Smooth muscle cell (in vitro differentiated cells): ENCODE measurements around the gene CDK15. TPM values are rescaled to one million over a fixed set of nuclear protein-coding genes. Genes with fewer than 3 reads are reported as not detected.

Experiments
- DNase-seq: peaks from one replicate; lab custom pipeline; 2025; ENCODE audit not compliant: unreplicated experiment; lab: John Stamatoyannopoulos, UW
- H2AFZ ChIP-seq: fragments of 200-600 bp; sonication (generic); 2 replicates; pipeline ENCODE4 v1.6.0; 2016; ENCODE audit warnings: antibody characterized with exemption, low read depth, mild to moderate bottlenecking
- H3F3A ChIP-seq: fragments of 200-600 bp; sonication (generic); 2 replicates; pipeline ENCODE4 v1.6.0; 2017; ENCODE audit warnings: antibody characterized with exemption, low read depth
- H3K27ac ChIP-seq: fragments of 200-600 bp; sonication (generic); 2 replicates; pipeline ENCODE4 v1.5.1; 2016; ENCODE audit warnings: low read depth, mild to moderate bottlenecking
- H3K27me3 ChIP-seq: fragments of 200-600 bp; sonication (generic); 2 replicates; pipeline ENCODE4 v1.6.1; 2016; ENCODE audit warnings: low read depth, mild to moderate bottlenecking
- H3K36me3 ChIP-seq: fragments of 200-600 bp; sonication (generic); 2 replicates; pipeline ENCODE4 v1.5.1; 2016; ENCODE audit warnings: low read depth
- H3K4me1 ChIP-seq: fragments of 200-600 bp; sonication (generic); 2 replicates; pipeline ENCODE4 v1.5.1; 2016; ENCODE audit warnings: low read depth
- H3K4me2 ChIP-seq: fragments of 200-600 bp; sonication (generic); 2 replicates; pipeline ENCODE4 v1.6.0; 2016; ENCODE audit warnings: mild to moderate bottlenecking
- H3K4me3 ChIP-seq: fragments of 200-600 bp; sonication (generic); 2 replicates; pipeline ENCODE4 v1.5.1; 2016; ENCODE audit warnings: mild to moderate bottlenecking
- H3K79me2 ChIP-seq: fragments of 200-600 bp; sonication (generic); 2 replicates; pipeline ENCODE4 v1.6.0; 2016; ENCODE audit warnings: low read depth, mild to moderate bottlenecking
- H3K9ac ChIP-seq: fragments of 200-600 bp; sonication (generic); 2 replicates; pipeline ENCODE4 v1.6.0; 2016; ENCODE audit warnings: low read depth
- H3K9me3 ChIP-seq: fragments of 200-600 bp; sonication (generic); replicated peaks from 2 replicates; pipeline ENCODE4 v1.5.1; 2016; ENCODE audit warnings: low read depth
- H4K20me1 ChIP-seq: fragments of 200-600 bp; sonication (generic); 2 replicates; pipeline ENCODE4 v1.6.0; 2016; ENCODE audit warnings: low read depth
- WGBS: methylation state at CpG from one replicate; pipeline ENCODE4 v1.1.7; 2016; ENCODE audit warnings: low lambda C conversion rate; 5-methylcytosine and 5-hydroxymethylcytosine counted together
- polyA plus RNA-seq: library from polyadenylated mRNA; unstranded; fragments of >200 nt; fragmentation: Nextera tagmentation; extraction: Ambion mirVana; gene quantifications from 2 replicates; pipeline ENCODE4 v1.2.1, GENCODE V29; 2016
- total RNA-seq: library from RNA; depleted of rRNA; stranded (reverse); fragments of >200 nt; gene quantifications from 2 replicates; pipeline ENCODE4 v1.2.3, GENCODE V29; 2014
- TF ChIP-seq, protein P1 (sequence below): fragments of 200-600 bp; sonication (generic); IDR thresholded peaks from 2 replicates; pipeline ENCODE4 v1.5.1; 2017; ENCODE audit warnings: borderline replicate concordance, mild to moderate bottlenecking, antibody characterized with exemption; ENCODE audit not compliant: insufficient read depth, poor library complexity, severe bottlenecking

The CDK15 gene
- total and polyA plus RNA-seq, 2 experiments from 2014 or later: 0.40 to 0.93 TPM

GRCh38 chr2:201820383-201821007, 14.2 kb downstream of the CDK15 start:
- Histone ChIP-seq H3K4me1 (no peaks in the 10 kb centered on the region), H3K9ac (no peak overlapping the region), H3K79me2 (no peaks in the 10 kb centered on the region), H3K9me3 (no peaks in the 10 kb centered on the region), H3K27me3 (no peaks in the 10 kb centered on the region), H4K20me1 (no peaks in the 10 kb centered on the region), H3K4me3 (no peak overlapping the region), H2AFZ (no peak overlapping the region), H3K36me3 (no peaks in the 10 kb centered on the region), H3F3A (no peaks in the 10 kb centered on the region), H3K27ac (no peak overlapping the region), H3K4me2 (no peak overlapping the region)
- TF ChIP-seq, protein P1, sequence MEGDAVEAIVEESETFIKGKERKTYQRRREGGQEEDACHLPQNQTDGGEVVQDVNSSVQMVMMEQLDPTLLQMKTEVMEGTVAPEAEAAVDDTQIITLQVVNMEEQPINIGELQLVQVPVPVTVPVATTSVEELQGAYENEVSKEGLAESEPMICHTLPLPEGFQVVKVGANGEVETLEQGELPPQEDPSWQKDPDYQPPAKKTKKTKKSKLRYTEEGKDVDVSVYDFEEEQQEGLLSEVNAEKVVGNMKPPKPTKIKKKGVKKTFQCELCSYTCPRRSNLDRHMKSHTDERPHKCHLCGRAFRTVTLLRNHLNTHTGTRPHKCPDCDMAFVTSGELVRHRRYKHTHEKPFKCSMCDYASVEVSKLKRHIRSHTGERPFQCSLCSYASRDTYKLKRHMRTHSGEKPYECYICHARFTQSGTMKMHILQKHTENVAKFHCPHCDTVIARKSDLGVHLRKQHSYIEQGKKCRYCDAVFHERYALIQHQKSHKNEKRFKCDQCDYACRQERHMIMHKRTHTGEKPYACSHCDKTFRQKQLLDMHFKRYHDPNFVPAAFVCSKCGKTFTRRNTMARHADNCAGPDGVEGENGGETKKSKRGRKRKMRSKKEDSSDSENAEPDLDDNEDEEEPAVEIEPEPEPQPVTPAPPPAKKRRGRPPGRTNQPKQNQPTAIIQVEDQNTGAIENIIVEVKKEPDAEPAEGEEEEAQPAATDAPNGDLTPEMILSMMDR: no peak
- DNase-seq: no peak
- WGBS: 63% methylated on average over 4 of the region's 4 CpGs

DNA sequence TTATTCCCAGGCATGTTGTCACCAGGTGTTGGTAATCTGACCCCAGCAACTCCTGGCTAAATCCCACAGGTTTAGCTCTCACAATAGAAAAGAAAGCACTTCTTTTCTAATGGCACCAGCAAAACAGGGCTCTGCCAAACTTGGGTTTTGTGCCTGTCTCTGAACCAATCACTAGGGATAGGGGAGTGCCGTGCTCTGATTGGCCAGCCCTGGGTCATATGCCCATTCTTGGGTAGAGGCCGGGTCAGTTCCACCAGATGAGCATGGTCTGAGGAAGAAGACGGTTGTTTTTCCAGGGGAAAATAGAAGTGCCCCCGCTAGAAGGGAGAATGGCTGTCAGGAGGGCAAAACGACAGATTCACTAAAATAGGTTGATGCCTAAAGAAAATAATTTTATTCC, 14.7 kb downstream of the CDK15 start:
- H3K27ac ChIP-seq: no peak overlapping the region
- H3K79me2 ChIP-seq: no peaks in the 10 kb centered on the region
- H3K9me3 ChIP-seq: no peaks in the 10 kb centered on the region
- TF ChIP-seq, protein P1: no peak
- no peak overlapping the region for H3K4me2 ChIP-seq
- H2AFZ ChIP-seq: no peak overlapping the region
- H3K4me1 ChIP-seq: no peaks in the 10 kb centered on the region
- H4K20me1 ChIP-seq: no peaks in the 10 kb centered on the region
- no peaks in the 10 kb centered on the region for H3K36me3 ChIP-seq
- no peak for DNase-seq
- no peak overlapping the region for H3K9ac ChIP-seq
- no peak overlapping the region for H3K4me3 ChIP-seq
- no peaks in the 10 kb centered on the region for H3F3A ChIP-seq
- 95% methylated on average over 5 of the region's 5 CpGs for WGBS
- H3K27me3 ChIP-seq: no peaks in the 10 kb centered on the region

DNA sequence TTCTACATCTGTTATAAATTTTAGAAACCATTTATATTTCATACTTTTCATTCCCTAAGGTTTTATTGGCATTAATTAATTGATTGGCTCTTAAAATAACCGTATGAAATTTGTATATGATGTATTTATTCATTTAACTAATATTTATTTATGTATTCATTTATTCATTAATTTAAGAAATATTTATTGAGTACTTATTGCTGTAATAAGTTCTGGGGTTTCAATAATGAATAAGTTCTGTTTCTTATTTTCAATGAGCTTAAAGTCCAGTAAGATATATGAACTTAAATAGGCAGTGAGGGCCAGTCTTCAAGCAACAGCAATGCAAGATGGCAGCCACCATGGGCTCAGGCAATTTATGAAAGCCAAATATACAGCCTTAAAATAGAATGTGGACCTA, 17.9 kb downstream of the CDK15 start:
- Histone ChIP-seq H3K4me2 (no peak overlapping the region), H3K4me3 (no peak overlapping the region), H3F3A (no peaks in the 10 kb centered on the region), H4K20me1 (no peaks in the 10 kb centered on the region), H3K4me1 (no peaks in the 10 kb centered on the region), H3K9ac (no peak overlapping the region), H3K79me2 (no peaks in the 10 kb centered on the region), H3K9me3 (no peaks in the 10 kb centered on the region), H3K27ac (no peak overlapping the region), H3K27me3 (no peaks in the 10 kb centered on the region), H3K36me3 (no peaks in the 10 kb centered on the region), H2AFZ (no peak overlapping the region)
- WGBS: 84% methylated on average over 1 of the region's 1 CpG
- no peak for DNase-seq
- TF ChIP-seq, protein P1: no peak

GRCh38 chr2:201827621-201828020, 21.3 kb downstream of the CDK15 start:
- no peaks in the 10 kb centered on the region for H3K4me1 ChIP-seq
- no peaks in the 10 kb centered on the region for H3K79me2 ChIP-seq
- H3F3A ChIP-seq: no peaks in the 10 kb centered on the region
- WGBS: 64% methylated on average over 3 of the region's 3 CpGs
- no peaks in the 10 kb centered on the region for H3K27me3 ChIP-seq
- TF ChIP-seq, protein P1: no peak
- H2AFZ ChIP-seq: no peak overlapping the region
- H3K4me3 ChIP-seq: no peak overlapping the region
- H3K9ac ChIP-seq: no peak overlapping the region
- no peaks in the 10 kb centered on the region for H3K9me3 ChIP-seq
- H4K20me1 ChIP-seq: no peaks in the 10 kb centered on the region
- H3K36me3 ChIP-seq: no peaks in the 10 kb centered on the region
- DNase-seq: no peak
- H3K27ac ChIP-seq: no peak overlapping the region
- no peak overlapping the region for H3K4me2 ChIP-seq
